Measurements from ENCODE around the gene DGUOK.
"Not testable (repeated sequence)": the region's sequence is repeated elsewhere in the genome, so short reads cannot be mapped to it uniquely, and the experiment has no call there.

The DGUOK gene

DNA sequence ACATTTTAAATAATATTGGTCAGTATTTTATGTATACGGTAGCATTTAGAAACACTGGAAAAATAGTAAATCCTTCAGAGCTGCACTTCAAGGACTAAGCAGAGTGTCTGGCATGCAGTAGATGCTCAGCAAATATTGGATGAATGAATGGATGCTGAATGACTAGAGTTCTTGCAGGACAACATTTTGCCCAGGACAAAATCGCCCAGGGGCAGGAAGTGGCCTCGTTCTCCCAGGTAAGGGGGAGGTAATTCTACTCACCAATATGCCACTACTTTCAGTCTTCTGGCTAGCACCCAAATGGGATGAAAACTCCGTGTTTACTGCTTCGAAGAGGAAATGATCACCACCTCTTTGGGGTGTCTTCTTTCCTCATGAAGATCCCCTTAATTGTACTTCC lies 4.0 kb upstream of the DGUOK start:
- no peak for DNase-seq

DNA sequence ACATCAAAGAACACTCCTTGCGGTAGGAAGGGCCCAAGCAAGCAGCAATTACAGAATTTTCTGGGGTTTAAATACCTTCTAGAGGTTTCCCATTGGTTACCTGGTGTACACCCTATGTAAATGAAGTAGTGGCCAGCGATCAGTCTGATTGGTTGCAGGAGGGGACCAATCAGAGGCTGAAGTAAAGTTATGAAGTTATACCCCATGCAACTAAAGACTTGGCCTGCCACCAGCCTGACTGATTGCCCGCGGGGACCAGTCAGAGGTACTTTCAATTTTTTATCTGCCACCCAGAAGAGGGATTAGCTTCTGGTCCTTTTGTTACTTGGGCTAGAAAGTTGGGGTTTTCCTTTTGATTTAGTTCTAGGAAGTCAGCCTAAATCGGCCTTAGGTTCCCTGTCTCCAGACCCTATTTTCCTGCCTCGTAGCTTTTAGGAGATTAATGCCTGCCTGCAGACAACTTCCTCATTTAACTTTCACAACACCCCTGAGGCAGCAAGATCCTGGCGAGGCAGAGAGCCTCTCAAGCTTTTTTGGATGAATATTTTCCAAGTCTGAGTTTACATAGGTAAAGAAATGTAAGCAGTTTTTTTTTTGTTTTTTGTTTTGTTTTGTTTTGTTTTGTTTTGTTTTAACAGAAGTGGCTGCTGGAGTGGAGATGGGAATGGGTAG lies 1.5 kb upstream of the DGUOK start:
- DNase-seq = peak; percentile 47

DNA sequence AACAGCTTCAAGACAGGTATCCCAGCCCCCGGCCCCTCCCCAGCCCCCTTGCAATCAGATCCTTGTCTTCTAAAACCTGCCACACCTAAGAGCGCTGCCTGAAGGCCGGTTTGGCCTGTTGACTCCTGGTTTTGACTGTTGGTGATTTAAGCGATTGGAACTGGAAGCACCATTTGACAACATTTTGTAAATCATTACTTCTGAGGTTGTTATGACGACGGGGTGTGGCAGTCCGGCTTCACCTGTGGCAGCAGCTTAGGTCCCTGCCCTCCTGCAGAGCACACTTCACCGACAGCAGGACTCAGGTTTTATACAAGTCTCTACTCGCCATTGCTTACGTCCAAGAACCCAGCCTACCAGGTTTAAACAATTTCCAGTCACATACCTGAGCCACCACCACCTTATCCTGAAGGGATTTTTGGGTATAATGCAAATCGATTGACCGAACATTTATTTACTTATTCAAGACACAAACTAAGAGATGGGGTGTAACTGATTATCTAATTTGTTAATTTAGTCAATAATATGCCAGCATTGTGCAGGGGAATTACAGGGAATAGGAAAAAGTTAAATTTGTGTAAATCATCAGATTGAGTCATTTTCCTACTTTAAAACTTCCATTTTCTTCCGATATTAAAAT lies 707 bp upstream of the DGUOK start:
- DNase-seq = no peak

DNA sequence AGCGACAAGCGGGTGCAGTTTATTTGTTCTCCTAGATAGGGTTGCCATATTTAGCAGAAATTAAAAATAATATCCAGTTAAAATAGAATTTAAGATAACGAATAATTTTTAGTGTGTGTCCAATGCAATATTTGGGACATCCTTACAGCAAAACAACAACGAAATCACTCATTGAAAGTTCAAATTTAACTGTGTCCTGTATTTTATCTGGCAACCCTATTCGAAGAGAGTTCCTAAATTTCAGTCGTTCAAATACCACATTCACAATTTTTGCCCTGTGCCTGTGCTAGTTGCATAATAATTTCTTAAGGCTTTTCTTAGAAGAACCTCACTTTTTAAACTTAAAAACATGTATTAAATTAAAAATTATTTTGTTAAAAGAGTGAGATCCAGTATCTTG lies 664 bp downstream of the DGUOK start:
- no peak for DNase-seq

DNA sequence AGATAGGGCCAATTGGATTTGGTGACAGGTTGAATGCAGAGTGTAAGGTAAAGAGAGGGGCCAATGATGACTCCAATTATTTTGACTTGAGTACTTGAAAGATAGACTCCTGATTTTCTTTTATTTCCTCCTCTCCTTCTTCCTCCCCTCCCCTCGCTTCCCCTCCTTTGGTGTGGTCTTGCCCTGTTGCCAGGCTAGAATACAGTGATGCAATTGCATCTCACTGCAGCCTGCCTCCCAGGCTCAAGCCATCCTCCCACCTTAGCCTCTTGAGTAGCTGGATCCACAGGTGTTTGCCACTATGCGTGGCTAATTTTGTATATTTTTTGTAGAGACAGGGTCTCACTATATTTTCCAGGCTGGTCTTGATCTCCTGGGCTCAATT lies 2.3 kb downstream of the DGUOK start:
- no peak for DNase-seq

DNA sequence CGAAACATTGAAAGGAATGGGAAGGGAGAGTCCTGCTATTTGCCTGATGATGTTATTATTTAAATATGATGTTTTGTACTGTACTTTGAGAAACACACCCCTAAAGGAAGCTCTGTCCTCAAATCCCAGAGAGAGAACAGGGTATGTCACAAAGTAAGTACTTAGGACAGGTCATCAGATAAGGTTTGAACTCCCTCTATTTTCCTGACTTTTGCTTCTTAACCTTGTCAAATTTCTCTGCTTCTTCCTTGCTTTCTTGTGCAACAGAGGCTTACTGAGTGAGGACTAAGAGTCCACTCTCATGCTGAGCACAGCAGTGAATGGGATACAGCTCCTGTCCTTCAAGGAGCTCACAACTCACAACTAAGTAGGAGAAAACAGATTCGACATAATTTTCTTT lies 3.7 kb downstream of the DGUOK start:
- DNase-seq = no peak

DNA sequence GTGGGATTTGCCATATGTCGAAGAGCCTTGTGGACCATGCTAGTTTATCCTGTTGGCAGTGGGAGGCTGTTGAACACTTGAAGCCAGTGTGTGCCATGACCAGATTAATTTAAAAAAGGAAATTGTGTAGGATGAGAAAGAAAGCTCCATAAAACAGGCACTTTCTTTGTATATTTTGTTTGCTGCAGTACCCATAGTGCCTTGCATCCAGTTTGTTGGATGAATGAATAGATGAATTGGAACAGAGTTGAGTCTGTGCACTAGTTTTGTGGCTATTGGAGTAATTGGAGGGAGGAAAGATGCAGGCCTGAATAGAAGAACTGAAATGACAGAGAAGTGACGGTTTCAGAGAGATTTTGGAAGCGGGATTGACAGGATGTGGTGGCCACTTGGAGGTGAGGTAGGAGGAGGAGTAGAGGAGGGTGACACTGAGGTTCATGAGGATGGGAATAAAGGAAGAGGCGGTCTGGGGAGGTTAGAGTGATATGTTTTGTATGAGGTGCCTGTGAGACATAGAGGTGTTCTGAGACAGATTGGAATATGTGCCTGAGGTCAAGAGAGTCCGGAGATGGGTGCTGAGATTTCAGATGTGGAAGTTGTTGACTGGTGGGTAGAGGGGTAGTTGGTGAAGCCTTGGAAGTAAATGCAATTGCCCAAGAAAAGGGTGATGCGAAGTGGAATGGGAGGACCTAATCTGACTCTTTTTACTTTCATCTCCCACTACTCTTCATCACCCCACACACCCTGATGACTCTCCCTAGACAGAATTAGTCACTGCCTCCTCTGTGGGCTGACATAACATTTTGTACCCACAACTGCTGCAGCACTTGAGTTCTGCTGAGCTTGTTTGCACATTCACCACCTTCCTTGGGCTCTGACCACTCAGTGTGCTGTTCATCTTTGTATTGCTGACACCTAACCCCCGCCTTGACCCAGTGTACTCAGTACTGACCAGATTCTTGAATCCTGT lies 5.1 kb downstream of the DGUOK start:
- no peak for DNase-seq

DNA sequence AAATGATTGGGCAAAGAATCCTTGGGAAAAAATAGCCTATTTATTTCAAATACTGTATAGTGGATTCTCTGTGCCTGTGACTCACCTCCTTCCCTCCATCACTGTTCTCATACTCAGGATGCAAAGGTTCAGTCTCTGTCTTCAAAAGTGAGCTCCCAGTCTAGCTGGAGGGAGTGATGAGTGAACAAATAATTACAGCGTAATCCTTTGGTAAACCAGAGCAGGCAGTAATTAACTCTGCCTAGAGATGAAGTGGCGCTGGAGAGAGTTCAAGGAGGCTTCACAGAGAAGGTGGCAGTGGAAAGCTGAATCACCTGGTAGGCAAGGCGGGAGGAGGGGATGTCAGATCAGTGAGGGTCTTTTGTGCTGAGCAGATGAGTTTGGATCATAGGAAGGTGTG lies 6.5 kb downstream of the DGUOK start:
- no peak for DNase-seq

DNA sequence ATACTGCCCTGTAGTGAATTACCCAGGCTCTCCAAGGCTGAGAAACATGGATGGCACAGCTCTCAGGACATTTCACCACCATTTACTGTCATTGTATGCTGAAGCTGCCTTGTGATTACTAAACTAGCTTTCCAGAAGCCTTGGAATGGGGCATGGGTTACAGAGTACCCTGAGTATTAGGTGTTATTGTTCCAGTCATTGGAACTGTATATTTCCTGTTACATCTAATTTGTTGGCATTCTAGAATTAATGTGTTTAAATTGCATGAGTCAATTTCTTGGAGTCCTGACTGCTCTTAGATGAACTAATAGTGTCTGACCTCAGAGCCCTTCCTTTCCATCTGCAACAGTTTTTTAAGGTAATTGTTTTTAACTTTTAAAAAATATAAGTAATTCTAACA lies 9.0 kb downstream of the DGUOK start:
- no peak for DNase-seq

DNA sequence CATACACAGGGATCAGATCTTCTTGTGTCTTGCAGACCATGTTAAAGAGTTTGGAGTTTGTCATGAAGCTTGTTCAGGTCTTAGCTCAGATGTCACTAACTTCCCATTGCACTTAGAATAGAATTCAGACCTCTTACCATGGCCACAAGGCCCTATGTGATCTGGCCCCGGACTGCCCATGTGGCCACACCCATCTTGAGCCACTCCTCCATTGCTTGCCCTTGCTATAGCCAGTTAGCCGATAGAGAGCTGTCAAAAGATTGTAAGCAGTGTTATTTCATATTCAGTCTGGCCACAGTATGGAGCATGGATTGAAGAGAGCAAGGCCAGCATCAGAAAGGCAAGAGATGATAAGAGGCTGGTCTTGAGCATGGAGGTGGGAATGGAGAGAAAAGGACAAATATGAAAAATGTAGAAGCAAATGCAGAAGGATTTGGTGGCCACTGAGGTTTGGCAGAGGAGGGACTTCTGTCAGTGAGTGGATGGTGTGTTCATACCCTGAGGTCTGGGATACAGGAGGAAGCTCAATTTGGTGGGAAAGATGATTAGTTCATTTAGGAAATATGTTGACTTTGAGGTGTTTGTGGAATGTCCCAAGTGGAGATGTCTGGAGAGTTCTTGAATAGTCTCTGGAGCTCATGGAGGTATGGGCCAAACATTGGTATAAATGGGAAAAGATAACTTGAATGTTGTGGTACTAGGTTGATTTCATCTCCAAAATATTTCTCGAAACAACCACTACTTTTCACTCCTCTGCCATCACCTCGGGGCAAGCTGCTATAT lies 10.6 kb downstream of the DGUOK start:
- no peak for DNase-seq

DNA sequence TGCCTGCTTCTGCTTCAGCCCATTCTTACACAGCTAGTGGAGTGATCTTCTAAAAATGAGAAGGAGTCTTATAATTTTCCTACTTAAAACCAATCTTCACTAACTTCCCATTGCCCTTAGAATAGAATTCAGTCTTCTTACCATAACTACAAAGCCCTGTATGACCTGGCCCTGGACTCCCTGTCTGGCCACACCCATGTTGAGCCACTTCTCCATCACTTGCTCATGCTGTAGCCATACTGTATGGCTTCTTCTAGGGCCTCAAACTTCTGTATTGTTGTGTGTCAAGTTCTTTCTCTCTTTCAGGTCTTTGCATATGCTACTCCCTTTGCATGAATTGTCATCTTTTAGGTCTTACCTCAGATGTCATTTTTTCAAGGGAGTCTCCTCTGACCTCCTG lies 11.2 kb downstream of the DGUOK start:
- no peak for DNase-seq

DNA sequence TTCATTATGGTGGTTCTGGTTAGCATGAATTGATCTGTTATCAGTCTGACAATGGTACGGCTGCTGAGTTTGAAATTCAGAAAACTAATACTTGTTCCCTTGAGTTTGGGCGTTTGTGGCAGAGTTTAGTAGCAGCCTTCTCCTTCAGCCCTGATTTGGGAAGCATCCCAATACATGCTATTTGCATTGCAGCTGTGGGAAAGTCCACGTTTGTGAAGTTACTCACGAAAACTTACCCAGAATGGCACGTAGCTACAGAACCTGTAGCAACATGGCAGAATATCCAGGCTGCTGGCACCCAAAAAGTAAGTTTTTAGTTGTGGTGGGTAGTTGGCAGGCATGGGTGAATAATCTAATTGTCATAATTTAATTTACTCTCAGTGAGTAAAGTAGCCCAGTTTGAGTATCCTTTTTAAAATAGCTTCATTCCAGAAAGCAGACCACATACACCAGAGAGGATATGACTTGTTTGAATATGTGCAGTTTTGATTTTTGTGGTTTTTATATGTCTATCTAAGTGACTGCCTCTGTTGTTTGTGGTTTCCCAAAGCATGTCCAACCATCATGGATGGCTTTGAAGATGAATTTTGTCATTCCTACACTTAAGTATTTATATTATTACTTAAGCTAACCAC lies 12.2 kb downstream of the DGUOK start:
- DNase-seq = no peak

DNA sequence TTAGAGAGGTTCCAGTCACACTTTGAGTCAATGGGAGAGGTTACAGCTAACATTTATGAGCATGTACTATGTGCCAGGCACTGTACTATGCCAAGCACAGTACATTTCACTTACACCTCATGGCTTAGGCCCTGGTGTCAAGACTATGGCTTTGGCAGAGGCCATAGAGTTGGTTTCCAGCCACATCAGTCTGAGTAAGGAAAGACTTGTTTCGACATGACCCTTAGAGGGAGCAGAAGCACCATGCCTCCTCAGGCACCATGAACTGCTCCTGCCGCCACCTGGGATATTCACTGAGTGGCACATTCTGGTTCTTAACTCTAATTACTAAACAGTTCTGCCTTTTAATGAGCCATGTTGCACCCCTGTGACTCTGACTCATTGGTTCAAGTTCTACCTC lies 12.7 kb downstream of the DGUOK start:
- DNase-seq = peak; percentile 54

DNA sequence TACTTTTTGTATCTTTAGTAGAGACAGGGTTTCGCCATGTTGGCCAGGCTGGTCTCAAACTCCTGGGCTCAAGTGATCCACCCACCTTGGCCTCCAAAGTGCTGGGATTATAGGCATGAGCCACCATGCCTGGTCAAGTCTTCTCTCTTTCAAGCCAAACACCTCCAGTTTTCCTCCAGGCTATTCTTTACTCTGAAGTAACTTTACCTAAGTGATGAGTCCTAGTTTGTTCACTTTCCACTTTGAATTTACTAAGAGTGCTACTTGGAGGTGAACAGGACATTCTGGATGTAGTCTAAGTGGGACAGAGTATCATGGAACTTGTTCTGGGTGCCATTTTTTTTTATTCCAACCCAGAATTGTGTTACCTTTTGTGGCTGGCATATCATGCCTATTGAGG lies 13.4 kb downstream of the DGUOK start:
- not testable (repeated sequence) for DNase-seq

DNA sequence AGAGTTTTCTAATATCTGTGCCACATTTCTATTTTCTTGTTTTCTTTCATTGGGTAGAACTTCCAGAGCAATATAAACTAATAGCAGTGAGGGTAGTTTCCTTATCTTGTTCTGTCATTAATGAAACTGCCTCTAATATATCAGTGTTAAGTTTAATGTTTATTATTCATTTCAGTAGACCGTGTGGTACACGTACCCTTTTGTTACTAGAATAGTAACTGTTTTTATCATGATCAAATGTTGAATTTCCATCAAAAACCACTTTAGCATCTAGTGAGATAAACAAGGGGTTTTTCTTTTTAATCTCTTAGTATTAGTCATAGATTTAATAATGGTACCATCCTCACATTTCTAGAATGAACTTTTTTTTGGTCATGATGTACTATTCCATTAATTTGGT lies 16.0 kb downstream of the DGUOK start:
- no peak for DNase-seq

DNA sequence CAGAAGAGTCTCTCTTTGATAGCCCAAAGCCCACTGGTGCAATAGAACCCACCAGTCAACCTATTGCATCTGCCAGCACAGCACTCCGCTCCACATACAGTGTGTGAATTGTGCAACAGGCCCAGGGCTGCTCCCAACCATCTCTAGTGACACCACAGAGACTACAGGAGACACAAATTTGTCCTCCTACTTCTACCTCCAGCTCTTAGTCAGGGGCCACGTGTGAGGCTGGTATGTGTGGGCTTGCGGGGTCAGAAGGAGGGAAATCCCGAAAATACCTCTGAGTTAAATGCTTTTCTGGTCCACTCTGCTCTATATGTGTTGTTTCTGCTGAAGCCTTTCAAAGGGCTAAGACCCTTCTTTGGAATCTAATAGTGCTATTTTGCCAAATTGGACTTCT lies 18.0 kb downstream of the DGUOK start:
- no peak for DNase-seq

DNA sequence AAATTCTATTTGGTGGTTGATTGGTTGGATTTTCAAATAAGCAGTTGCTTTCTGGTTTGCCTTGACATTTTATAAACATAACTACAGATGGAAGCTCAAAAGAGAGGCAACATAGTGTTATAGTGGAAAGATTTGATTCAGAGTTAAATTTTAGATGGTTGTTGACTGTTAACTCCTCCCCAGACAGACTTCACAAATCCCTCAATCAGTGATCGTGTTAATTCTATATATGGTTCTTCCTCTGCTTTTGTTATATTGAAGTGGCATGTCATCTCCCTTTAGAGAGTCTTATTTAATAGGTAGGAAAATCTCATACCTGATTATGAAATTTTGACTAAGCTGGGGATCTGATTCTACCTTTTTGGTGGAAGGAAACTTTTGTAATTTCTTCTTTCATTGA lies 19.5 kb downstream of the DGUOK start:
- DNase-seq = no peak

DNA sequence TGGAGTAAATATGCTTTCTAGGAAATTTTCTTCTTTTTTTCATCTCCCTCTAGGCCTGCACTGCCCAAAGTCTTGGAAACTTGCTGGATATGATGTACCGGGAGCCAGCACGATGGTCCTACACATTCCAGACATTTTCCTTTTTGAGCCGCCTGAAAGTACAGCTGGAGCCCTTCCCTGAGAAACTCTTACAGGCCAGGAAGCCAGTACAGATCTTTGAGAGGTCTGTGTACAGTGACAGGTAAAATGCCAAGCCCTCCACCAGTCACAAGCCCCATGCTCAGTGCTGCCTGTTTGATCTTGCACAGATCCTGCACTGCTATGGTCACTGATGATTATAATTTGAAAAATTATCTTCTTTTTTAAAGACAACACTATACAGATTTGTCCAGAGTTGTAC lies 20.0 kb downstream of the DGUOK start:
- no peak for DNase-seq

DNA sequence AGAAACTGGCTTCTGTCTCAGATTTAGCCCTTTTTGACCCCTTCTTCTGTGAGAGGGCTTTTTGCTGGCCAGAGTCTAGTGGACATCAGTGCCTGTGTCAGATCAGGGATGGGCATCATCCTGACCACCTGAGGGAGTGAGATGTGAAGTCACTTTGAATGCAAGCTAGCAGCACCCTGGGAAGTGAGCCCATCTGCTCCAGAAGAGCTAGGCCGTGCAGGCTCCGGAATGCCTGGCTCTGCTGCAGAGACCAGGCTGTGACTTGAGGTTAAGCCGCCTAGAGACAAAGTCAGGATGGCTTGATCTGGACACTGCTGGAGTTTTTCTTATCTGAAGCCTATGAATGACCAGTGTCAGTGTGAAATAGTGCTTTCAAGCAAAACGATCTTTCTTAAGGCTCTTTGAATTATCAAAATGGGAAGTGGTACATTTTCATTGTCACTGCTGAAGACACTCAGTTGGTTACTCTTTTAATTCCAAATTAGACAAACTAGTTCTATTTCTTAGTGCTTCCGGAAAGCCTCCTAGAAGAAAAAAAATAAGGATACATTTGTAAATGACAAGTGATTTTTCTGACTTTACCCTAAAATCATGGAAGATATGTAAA lies 20.8 kb downstream of the DGUOK start:
- no peak for DNase-seq

DNA sequence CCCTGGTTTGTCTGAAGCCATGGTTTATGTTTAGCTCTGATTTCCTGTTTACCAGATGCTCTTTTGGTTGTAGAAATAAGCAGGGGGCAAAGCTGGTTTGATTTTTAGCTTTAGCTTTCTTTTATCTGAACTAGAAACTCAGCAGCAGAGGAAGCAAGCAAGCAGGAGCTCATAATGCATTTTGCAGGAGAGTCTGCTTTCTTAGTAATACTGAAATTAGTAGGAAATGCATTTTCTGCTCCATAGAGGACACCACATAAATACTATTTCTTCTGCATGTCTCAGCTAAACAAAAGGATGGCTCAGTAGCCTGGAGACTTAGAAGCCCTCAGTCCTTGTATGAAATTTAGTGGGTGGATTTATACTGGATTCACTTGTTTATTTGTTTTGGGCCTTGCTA lies 23.1 kb downstream of the DGUOK start:
- no peak for DNase-seq

DNA sequence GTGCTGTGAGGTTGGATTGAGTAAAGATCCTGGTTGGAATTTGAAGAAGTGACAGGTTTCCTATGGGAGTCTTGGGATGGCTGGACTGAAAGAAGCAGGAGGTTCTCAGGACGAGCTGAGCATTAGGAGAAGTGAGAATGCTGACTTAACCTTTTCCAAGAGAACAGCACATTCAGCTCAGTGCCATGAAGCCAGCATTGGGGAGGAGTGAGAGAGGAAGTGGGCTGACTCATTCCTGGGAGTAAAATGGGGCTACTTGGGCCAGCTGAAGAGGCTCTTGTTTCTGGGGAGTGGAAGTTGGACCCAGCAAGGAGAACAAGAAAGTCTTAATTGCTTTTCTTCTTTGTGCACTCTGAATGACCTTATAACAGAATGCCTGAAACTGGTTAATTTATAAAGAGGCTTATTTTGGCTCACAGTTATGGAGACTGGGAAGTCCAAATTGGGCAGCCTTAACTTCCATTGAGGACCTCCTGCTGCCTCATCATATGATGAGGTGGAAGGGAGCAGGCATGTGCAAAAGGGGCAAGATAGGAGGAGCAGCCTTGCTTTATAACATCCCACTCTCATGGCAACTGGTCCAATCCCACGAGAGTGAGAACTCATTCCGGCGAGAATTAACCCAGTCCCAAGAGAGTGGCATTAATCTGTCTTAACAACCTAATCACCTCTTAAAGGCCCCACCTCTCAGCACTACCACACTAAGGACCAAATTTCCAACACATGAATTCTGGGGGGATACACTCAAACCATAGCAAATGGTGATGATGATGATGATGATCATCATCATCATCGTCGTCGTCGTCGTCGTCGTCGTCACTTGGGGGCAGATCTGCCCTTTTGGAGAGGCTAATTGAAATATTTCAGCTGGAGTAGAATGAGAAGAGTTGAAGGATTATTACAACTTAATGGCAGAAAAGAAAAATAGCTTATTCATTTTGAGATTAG lies 26.1 kb downstream of the DGUOK start:
- DNase-seq = no peak

All from hematopoietic multipotent progenitor cell treated with erythropoietin and hydrocortisone succinate and interleukin-3 and kit ligand, for 6 days (in vitro differentiated cells).